Adrenal gland (tissue), 12 donors: ENCODE data around the gene CT47C1. TPM values are rescaled to one million over a fixed set of nuclear protein-coding genes. Genes with fewer than 3 reads are reported as not detected.

Source experiments
- DNase-seq, 7 donors: peaks; one replicate each; pipeline ENCODE4 v3.0.0-alpha.2; 2019 to 2020
- H3K27ac ChIP-seq, 5 donors: fragments of 200-600 bp; sonication (generic) in 4 of 5; 1 replicate in 3 of 5; 2 replicates in 2 of 5; pipeline versions ENCODE4 v1.5.1 to v1.8.0; 2016 to 2020; ENCODE audit warnings: mild to moderate bottlenecking in 1 of 5
- H3K27me3 ChIP-seq: fragments of 200-600 bp; 2 replicates; pipeline ENCODE4 v1.8.0; 2021
- H3K36me3 ChIP-seq, 2 donors: fragments of 200-600 bp; replicated peaks in 1 of 2; 1 replicate in 1 of 2; 2 replicates in 1 of 2; pipeline versions ENCODE4 v1.5.1 to v1.8.0; 2018 to 2022
- H3K4me1 ChIP-seq, 2 donors: fragments of 200-600 bp; replicated peaks in 1 of 2; 1 replicate in 1 of 2; 2 replicates in 1 of 2; pipeline versions ENCODE4 v1.5.1 to v1.8.0; 2018 to 2021
- H3K4me3 ChIP-seq, 4 donors: fragments of 200-600 bp; sonication (generic) in 3 of 4; one replicate each; pipeline ENCODE4 v1.5.1; 2016 to 2018
- H3K9me3 ChIP-seq, 3 donors: fragments of 200-600 bp; sonication (generic) in 1 of 3; replicated peaks in 1 of 3; 1 replicate in 2 of 3; 2 replicates in 1 of 3; pipeline versions ENCODE4 v1.5.1 to v1.8.0; 2016 to 2021
- CTCF ChIP-seq, 6 experiments: fragments of 450-650 bp in 4 of 6; fragments of 200-600 bp in 2 of 6; sonication (generic) in 1 of 6; IDR thresholded peaks; 1 replicate in 5 of 6; 2 replicates in 1 of 6; pipeline versions ENCODE4 v1.5.1 to v1.8.0; 2016 to 2021; ENCODE audit warnings: antibody characterized with exemption in 6 of 6, mild to moderate bottlenecking in 2 of 6, moderate library complexity in 1 of 6
- POLR2A ChIP-seq, 2 donors: fragments of 450-650 bp; IDR thresholded peaks; one replicate each; pipeline ENCODE4 v1.6.1; 2017; ENCODE audit warnings: antibody characterized with exemption in 2 of 2, mild to moderate bottlenecking in 2 of 2, moderate library complexity in 1 of 2
- WGBS, 4 donors: extraction: QIAGEN DNeasy Blood & Tissue Kit in 2 of 4; methylation state at CpG; one replicate each; pipeline versions ENCODE4 v1.1.5 to v1.1.7; 2013 to 2017; 5-methylcytosine and 5-hydroxymethylcytosine counted together
- intact Hi-C, 2 donors: fragments of 100-400 bp; cut with DNase I; formaldehyde crosslinking; loops; one replicate each; pipeline versions ENCODE4 v1.14.1 to v1.15.0; 2022 to 2023
- polyA plus RNA-seq, 3 donors: library from polyadenylated mRNA; stranded (reverse); fragments of 200-250 nt in 2 of 3; fragments of 350-450 nt in 1 of 3; fragmentation: Illumina TruSeq in 1 of 3; extraction: RNeasy Lipid Tissue Mini Kit (QIAGEN cat#74804) in 1 of 3; gene quantifications; one replicate each; pipeline ENCODE4 v1.2.3, GENCODE V29; 2013 to 2014
- total RNA-seq, 9 donors: library from RNA; depleted of rRNA in 4 of 9; stranded (reverse); fragments of >200 nt in 4 of 9; fragments of 120-200 nt in 1 of 9; fragmentation: NEBNext Ultra II Directional in 1 of 9; extraction: Animal tissue kit (Norgen Biotek cat#: 25700) in 1 of 9; gene quantifications; one replicate each; pipeline versions ENCODE4 v1.1.0 to v1.2.4, GENCODE V29; 2013 to 2023
- donor health status: healthy with polysubstance abuse.
- donor health status: Bipolar disorder and iron deficiency.
- donor health status: DM: yes; HTN: yes; CAD: no.
- donor health status: DM: no; HTN: no; CAD: no.
- donor health status: DM: no; HTN: no; CAD: no.
- donor health status: DM: yes; HTN: yes; CAD: no.

CT47C1 gene
- total and polyA plus RNA-seq, 12 donors: not detected

GRCh38 chrX:119069762-119070161, 3.0 kb upstream of the CT47C1 start:
- no peaks in the 10 kb centered on the region for H3K9me3 ChIP-seq
- TF ChIP-seq POLR2A (IDR thresholded peaks at IDR 0.05) (no peak), CTCF (IDR thresholded peaks at IDR 0.05) (no peak)
- DNase-seq: no peak
- no peak overlapping the region for H3K4me3 ChIP-seq
- intact Hi-C loops: loop anchor here (5.0 kb wide), 2 partner anchors 62 to 222 kb away; no protein-coding TSS in a partner anchor
- no peaks in the 10 kb centered on the region for H3K4me1 ChIP-seq
- H3K27me3 ChIP-seq: peaks cover 13% of the 10 kb centered on the region
- no peak overlapping the region for H3K27ac ChIP-seq
- 76 to 100% (median 94%) methylated on average over 1 of the region's 1 CpG for WGBS, 4 donors
- no peaks in the 10 kb centered on the region for H3K36me3 ChIP-seq

GRCh38 chrX:119071381-119071780, 1.4 kb upstream of the CT47C1 start:
- intact Hi-C loops: loop anchor here in 1 of 2 donors (5.0 kb wide), 1 partner anchor 224 kb away; no protein-coding TSS in a partner anchor
- Histone ChIP-seq H3K27ac (no peak overlapping the region), H3K27me3 (peaks cover 15% of the 10 kb centered on the region), H3K9me3 (no peaks in the 10 kb centered on the region), H3K4me3 (no peak overlapping the region), H3K4me1 (no peaks in the 10 kb centered on the region), H3K36me3 (no peaks in the 10 kb centered on the region)
- 42 to 85% (median 82%) methylated on average over 2 of the region's 2 CpGs for WGBS, 4 donors
- TF ChIP-seq CTCF (IDR thresholded peaks at IDR 0.05): no peak
- TF ChIP-seq POLR2A (IDR thresholded peaks at IDR 0.05): no peak
- DNase-seq: no peak

GRCh38 chrX:119073200-119073905, 560 bp downstream of the CT47C1 start:
- no peaks in the 10 kb centered on the region for H3K36me3 ChIP-seq
- TF ChIP-seq POLR2A (IDR thresholded peaks at IDR 0.05): no peak
- TF ChIP-seq CTCF (IDR thresholded peaks at IDR 0.05): no peak
- H3K4me3 ChIP-seq: no peak overlapping the region
- intact Hi-C loops: loop anchor here in 1 of 2 donors (5.0 kb wide), 1 partner anchor 226 kb away; no protein-coding TSS in a partner anchor
- WGBS, 4 donors: 91 to 96% (median 93%) methylated on average over 19 to 43 of the region's 43 CpGs
- H3K27me3 ChIP-seq: peaks cover 26% of the 10 kb centered on the region
- no peak for DNase-seq
- H3K9me3 ChIP-seq: no peaks in the 10 kb centered on the region
- no peak overlapping the region for H3K27ac ChIP-seq
- no peaks in the 10 kb centered on the region for H3K4me1 ChIP-seq

GRCh38 chrX:119073911-119074310, 1.1 kb downstream of the CT47C1 start:
- no peaks in the 10 kb centered on the region for H3K36me3 ChIP-seq
- H3K9me3 ChIP-seq: no peaks in the 10 kb centered on the region
- 86 to 96% (median 93%) methylated on average over 4 to 19 of the region's 19 CpGs for WGBS, 4 donors
- TF ChIP-seq CTCF (IDR thresholded peaks at IDR 0.05) (no peak), POLR2A (IDR thresholded peaks at IDR 0.05) (no peak)
- H3K4me1 ChIP-seq: no peaks in the 10 kb centered on the region
- DNase-seq: no peak
- no peak overlapping the region for H3K4me3 ChIP-seq
- H3K27ac ChIP-seq: no peak overlapping the region
- H3K27me3 ChIP-seq: peaks cover 26% of the 10 kb centered on the region
- intact Hi-C loops: loop anchor here in 1 of 2 donors (5.0 kb wide), 1 partner anchor 227 kb away; no protein-coding TSS in a partner anchor
